ENCODE data around the gene ITGB4.
A peak's percentile ranks its signal among the peaks of the same experiment; 100 is the strongest.

ITGB4 gene

DNA sequence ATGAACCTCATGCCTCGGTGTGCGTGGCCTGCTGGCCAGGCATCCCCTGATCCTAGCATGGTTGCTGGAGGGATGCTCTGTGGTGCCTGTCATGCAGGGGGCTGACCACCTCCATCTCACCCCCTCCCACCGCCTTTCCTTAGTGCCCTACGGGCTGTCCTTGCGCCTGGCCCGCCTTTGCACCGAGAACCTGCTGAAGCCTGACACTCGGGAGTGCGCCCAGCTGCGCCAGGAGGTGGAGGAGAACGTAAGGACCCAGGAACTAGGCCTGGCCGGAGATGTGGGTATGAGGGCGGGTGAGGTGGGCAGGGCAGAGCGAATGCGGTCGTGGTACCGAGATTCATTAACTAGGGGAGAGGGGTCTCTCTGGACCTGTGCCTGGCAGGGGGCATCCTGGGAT is 19.0 kb downstream of the ITGB4 start:
- H3K27ac Mint-ChIP-seq (ENCODE audit: low read depth) = no peak overlapping the region
- no peak overlapping the region for H3K4me3 Mint-ChIP-seq
- no peaks in the 10 kb centered on the region for H3K36me3 Mint-ChIP-seq (ENCODE audit: insufficient read depth)
- ATAC-seq (replicated peaks; ENCODE audit: extremely low read depth, poor library complexity, severe bottlenecking) (no peak), DNase-seq (ENCODE audit: low spot score in 2 of 2) (no peak)
- no peaks in the 10 kb centered on the region for H3K9me3 Mint-ChIP-seq
- no peaks in the 10 kb centered on the region for H3K4me1 Mint-ChIP-seq
- H3K27me3 Mint-ChIP-seq = no peaks in the 10 kb centered on the region

DNA sequence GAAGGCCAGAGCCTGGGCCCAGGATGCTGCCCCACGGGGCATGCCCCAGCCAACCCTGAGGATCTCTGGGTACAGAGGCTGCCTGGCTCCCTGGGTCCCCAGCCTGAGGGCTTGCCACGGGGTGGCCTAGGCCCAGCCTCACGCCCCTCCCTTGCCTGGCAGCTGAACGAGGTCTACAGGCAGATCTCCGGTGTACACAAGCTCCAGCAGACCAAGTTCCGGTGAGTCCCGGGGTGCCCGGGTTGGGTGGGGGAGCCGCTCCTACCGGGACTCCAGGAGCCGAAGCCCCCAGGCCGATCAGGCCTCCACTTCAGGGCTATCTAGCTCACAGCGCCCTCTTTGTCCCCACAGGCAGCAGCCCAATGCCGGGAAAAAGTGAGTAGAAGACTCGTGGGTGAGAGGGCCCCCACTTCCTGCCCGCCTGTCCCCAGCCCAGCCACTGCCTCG is 19.4 kb downstream of the ITGB4 start:
- no peaks in the 10 kb centered on the region for H3K9me3 Mint-ChIP-seq
- H3K4me3 Mint-ChIP-seq = no peak overlapping the region
- H3K36me3 Mint-ChIP-seq (ENCODE audit: insufficient read depth) = no peaks in the 10 kb centered on the region
- DNase-seq (ENCODE audit: low spot score in 2 of 2) (no peak), ATAC-seq (replicated peaks; ENCODE audit: extremely low read depth, poor library complexity, severe bottlenecking) (no peak)
- H3K4me1 Mint-ChIP-seq = no peaks in the 10 kb centered on the region
- H3K27ac Mint-ChIP-seq (ENCODE audit: low read depth) = no peak overlapping the region
- H3K27me3 Mint-ChIP-seq = no peaks in the 10 kb centered on the region

DNA sequence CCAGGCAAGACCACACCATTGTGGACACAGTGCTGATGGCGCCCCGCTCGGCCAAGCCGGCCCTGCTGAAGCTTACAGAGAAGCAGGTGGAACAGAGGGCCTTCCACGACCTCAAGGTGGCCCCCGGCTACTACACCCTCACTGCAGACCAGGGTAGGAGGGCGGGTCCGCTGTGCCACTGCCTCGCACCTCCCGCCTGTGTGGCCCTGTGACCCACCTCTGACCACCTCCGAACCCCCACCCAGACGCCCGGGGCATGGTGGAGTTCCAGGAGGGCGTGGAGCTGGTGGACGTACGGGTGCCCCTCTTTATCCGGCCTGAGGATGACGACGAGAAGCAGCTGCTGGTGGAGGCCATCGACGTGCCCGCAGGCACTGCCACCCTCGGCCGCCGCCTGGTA is 21.1 kb downstream of the ITGB4 start:
- no peak overlapping the region for H3K27ac Mint-ChIP-seq (ENCODE audit: low read depth)
- H3K27me3 Mint-ChIP-seq = no peaks in the 10 kb centered on the region
- no peak for DNase-seq (ENCODE audit: low spot score in 2 of 2)
- H3K4me1 Mint-ChIP-seq = no peaks in the 10 kb centered on the region
- ATAC-seq (replicated peaks; ENCODE audit: extremely low read depth, poor library complexity, severe bottlenecking) = no peak
- no peak overlapping the region for H3K4me3 Mint-ChIP-seq
- H3K9me3 Mint-ChIP-seq = no peaks in the 10 kb centered on the region
- H3K36me3 Mint-ChIP-seq (ENCODE audit: insufficient read depth) = no peaks in the 10 kb centered on the region

DNA sequence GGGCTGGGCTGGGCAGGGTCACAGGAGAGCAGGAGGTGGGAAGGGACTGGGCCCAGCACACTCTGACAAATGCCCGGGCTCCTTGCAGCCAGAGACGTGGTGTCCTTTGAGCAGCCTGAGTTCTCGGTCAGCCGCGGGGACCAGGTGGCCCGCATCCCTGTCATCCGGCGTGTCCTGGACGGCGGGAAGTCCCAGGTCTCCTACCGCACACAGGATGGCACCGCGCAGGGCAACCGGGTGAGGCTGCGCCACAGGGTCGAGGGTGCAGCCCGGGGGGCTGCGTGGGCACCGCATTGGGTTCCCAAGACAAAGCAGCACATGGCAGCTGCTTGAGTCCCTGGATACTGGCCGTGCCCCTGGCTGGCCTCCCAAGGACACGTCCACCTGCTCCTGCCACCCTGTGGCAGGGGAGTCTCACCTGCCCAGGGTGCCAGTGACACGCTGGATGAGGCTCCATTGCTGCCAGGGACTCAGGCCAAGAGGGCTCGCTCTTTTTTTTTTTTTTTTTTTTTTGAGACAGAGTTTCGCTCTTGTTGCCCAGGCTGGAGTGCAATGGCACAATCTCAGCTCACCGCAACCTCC is 22.5 kb downstream of the ITGB4 start:
- no peaks in the 10 kb centered on the region for H3K9me3 Mint-ChIP-seq
- H3K4me1 Mint-ChIP-seq = peaks cover 5% of the 10 kb centered on the region
- no peak overlapping the region for H3K4me3 Mint-ChIP-seq
- peaks cover 1% of the 10 kb centered on the region for H3K36me3 Mint-ChIP-seq (ENCODE audit: insufficient read depth)
- H3K27me3 Mint-ChIP-seq = no peaks in the 10 kb centered on the region
- ATAC-seq (replicated peaks; ENCODE audit: extremely low read depth, poor library complexity, severe bottlenecking) = no peak
- no peak for DNase-seq (ENCODE audit: low spot score in 2 of 2)
- no peak overlapping the region for H3K27ac Mint-ChIP-seq (ENCODE audit: low read depth)

DNA sequence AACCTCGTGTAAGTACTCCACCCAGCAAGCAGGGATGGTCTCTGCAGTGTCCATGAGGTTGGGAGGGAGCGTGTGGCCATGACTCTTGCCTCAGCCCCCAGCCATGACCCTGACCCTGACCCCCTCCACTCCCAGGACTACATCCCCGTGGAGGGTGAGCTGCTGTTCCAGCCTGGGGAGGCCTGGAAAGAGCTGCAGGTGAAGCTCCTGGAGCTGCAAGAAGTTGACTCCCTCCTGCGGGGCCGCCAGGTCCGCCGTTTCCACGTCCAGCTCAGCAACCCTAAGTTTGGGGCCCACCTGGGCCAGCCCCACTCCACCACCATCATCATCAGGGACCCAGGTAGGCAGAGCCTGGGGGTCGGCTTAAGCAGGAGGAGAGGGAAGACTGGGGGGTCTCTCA is 27.4 kb downstream of the ITGB4 start:
- ATAC-seq (replicated peaks; ENCODE audit: extremely low read depth, poor library complexity, severe bottlenecking) (no peak), DNase-seq (ENCODE audit: low spot score in 2 of 2) (no peak)
- no peaks in the 10 kb centered on the region for H3K9me3 Mint-ChIP-seq
- peaks cover 4% of the 10 kb centered on the region for H3K36me3 Mint-ChIP-seq (ENCODE audit: insufficient read depth)
- H3K4me1 Mint-ChIP-seq = peaks cover 16% of the 10 kb centered on the region
- no peaks in the 10 kb centered on the region for H3K27me3 Mint-ChIP-seq
- H3K4me3 Mint-ChIP-seq = no peak overlapping the region
- no peak overlapping the region for H3K27ac Mint-ChIP-seq (ENCODE audit: low read depth)

DNA sequence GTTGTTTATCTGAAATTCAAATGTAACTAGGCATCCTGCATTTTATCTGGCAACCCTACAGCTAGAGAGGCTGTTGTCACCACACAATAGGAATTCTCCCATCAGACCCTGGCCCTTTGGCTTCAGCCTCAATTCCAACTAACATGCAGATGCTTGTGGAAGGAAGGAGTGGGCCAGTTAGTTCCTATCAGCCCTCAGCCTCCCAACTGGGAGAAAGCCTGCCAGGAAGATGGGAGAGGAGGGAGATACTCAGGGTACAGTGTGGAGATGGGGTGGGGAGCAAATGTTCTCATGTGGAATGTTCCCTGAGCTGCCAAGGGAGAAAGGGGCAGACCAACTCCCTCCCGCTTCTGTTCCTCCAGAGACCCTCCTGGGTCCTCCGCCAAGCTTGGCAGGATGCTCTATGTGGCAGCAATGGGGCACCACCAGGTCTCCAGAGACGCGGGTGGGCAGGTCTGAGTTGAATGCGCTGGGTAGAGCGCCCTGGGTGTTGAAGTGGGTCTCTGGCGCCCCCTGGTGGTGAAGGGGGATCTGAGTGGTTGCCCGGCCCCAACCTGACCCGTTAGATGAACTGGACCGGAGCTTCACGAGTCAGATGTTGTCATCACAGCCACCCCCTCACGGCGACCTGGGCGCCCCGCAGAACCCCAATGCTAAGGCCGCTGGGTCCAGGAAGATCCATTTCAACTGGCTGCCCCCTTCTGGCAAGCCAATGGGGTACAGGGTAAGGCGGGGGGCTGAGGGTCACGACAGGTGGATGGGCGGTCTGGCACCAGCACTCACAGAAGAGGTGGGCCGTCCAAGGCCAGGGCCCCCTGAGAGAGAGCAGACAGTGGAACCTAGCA is 28.5 kb downstream of the ITGB4 start:
- no peaks in the 10 kb centered on the region for H3K27me3 Mint-ChIP-seq
- ATAC-seq (replicated peaks; ENCODE audit: extremely low read depth, poor library complexity, severe bottlenecking) = peak; percentile 78
- peak; percentile 75 to 94 for DNase-seq (ENCODE audit: low spot score in 2 of 2)
- no peak overlapping the region for H3K4me3 Mint-ChIP-seq
- H3K9me3 Mint-ChIP-seq = no peaks in the 10 kb centered on the region
- H3K4me1 Mint-ChIP-seq = peaks cover 20% of the 10 kb centered on the region
- peaks cover 6% of the 10 kb centered on the region for H3K36me3 Mint-ChIP-seq (ENCODE audit: insufficient read depth)
- H3K27ac Mint-ChIP-seq (ENCODE audit: low read depth) = peak overlapping the region; percentile 76

DNA sequence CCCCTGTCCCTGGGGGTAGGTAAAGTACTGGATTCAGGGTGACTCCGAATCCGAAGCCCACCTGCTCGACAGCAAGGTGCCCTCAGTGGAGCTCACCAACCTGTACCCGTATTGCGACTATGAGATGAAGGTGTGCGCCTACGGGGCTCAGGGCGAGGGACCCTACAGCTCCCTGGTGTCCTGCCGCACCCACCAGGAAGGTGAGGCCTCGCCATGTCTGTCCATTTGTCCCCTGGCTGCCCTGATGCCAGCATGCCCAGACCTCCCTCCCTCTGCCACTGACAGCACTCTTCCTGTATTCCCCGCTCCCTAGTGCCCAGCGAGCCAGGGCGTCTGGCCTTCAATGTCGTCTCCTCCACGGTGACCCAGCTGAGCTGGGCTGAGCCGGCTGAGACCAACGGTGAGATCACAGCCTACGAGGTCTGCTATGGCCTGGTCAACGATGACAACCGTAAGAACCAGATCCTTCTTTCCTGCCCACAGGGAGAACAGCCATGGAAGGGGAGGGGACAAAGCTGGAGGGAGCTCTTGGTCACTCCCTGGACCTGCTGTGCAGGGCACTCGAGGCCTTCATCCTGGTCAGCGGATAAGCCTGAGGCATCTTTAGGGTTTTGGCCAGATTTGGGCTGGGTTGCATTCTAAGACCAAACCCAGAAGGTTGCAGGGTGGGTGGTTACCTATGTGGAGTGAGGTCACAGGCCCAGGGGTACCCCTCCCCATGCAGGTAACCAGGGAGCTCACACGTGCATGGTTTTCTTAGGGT is 29.6 kb downstream of the ITGB4 start:
- Mint-ChIP-seq H3K27me3 (no peaks in the 10 kb centered on the region), H3K4me3 (no peak overlapping the region), H3K27ac (ENCODE audit: low read depth) (no peak overlapping the region), H3K4me1 (peaks cover 24% of the 10 kb centered on the region), H3K36me3 (ENCODE audit: insufficient read depth) (peaks cover 6% of the 10 kb centered on the region), H3K9me3 (no peaks in the 10 kb centered on the region)
- DNase-seq (ENCODE audit: low spot score in 2 of 2) (no peak), ATAC-seq (replicated peaks; ENCODE audit: extremely low read depth, poor library complexity, severe bottlenecking) (no peak)

DNA sequence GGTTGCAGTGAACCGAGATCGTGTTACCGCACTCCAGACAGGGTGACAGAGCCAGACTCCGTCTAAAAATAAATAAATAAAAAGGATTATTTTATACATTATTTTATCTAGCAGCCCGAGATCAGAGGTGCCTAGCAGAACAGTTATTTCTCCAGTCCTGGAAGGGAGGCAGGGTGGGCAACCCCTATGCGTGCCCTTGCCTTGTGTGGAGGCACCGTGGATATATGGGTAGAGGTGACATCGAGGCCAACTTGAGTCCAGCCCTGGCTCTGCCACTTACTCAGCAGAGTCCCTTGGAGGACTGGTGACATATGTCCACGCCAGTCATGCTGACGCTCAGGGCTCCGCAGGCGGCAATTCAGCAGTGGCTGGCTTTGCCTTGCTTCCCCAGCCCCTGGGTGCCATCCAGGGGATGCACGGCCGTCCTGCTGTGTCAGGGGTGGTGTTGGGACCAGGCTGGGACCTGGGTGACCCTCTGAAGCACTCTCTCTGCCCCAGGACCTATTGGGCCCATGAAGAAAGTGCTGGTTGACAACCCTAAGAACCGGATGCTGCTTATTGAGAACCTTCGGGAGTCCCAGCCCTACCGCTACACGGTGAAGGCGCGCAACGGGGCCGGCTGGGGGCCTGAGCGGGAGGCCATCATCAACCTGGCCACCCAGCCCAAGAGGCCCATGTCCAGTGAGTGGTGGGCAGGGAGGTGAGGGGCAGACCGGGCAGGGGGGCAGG is 30.6 kb downstream of the ITGB4 start:
- Mint-ChIP-seq H3K27ac (ENCODE audit: low read depth) (no peak overlapping the region), H3K4me3 (no peak overlapping the region), H3K9me3 (no peaks in the 10 kb centered on the region), H3K4me1 (peaks cover 24% of the 10 kb centered on the region), H3K27me3 (no peaks in the 10 kb centered on the region), H3K36me3 (ENCODE audit: insufficient read depth) (peaks cover 6% of the 10 kb centered on the region)
- no peak for DNase-seq (ENCODE audit: low spot score in 2 of 2)
- no peak for ATAC-seq (replicated peaks; ENCODE audit: extremely low read depth, poor library complexity, severe bottlenecking)

DNA sequence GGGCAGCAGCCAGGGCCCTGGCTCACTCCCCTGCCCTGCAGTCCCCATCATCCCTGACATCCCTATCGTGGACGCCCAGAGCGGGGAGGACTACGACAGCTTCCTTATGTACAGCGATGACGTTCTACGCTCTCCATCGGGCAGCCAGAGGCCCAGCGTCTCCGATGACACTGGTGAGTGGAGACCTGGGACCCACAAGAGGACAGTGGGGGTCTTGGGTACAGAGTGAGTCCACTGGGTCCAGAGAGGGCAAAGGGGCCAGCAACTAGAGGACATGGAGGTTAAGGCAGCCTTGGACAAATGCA is 31.1 kb downstream of the ITGB4 start:
- Mint-ChIP-seq H3K9me3 (no peaks in the 10 kb centered on the region), H3K36me3 (ENCODE audit: insufficient read depth) (peaks cover 6% of the 10 kb centered on the region), H3K27ac (ENCODE audit: low read depth) (no peak overlapping the region), H3K4me1 (peaks cover 24% of the 10 kb centered on the region), H3K4me3 (peak overlapping the region; percentile 16), H3K27me3 (no peaks in the 10 kb centered on the region)
- DNase-seq (ENCODE audit: low spot score in 2 of 2) (no peak), ATAC-seq (replicated peaks; ENCODE audit: extremely low read depth, poor library complexity, severe bottlenecking) (no peak)

DNA sequence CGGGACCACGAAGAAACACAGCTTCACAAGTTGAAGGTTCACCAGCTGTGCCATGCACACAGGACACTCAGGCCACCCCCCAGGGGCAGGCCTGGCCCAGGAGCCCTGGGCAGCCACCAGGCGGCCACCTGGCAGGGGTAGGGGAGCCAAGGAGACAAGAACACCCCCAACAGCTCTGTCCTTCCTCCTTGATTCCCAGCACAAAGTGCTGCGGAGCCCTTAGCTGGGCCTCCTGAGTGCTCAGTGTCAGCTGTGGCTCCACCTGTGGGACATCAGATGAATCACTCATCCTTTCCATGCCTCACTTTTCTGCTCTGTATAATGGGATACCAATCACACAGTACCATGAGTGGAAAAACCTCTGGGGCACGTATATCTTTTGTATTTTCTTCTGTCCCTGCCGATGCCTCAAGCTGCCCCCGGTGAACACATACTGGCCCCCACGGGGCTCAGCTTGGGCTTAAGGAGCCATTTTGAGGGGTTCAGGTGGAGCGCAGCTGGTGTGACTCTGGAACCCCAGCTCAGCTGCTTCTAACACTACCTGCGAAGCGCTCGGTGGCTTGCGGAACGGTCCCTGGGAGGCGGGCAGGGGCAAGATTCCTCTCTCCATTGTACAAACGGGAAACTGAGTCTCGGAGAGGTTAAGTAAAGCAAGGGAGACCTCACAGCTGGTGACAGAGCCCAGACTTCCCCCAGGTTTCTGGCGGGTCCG is 31.7 kb downstream of the ITGB4 start:
- Mint-ChIP-seq H3K27ac (ENCODE audit: low read depth) (no peak overlapping the region), H3K4me3 (peak overlapping the region; percentile 67), H3K36me3 (ENCODE audit: insufficient read depth) (peaks cover 6% of the 10 kb centered on the region), H3K9me3 (no peaks in the 10 kb centered on the region), H3K4me1 (peaks cover 19% of the 10 kb centered on the region), H3K27me3 (no peaks in the 10 kb centered on the region)
- no peak for DNase-seq (ENCODE audit: low spot score in 2 of 2)
- no peak for ATAC-seq (replicated peaks; ENCODE audit: extremely low read depth, poor library complexity, severe bottlenecking)

DNA sequence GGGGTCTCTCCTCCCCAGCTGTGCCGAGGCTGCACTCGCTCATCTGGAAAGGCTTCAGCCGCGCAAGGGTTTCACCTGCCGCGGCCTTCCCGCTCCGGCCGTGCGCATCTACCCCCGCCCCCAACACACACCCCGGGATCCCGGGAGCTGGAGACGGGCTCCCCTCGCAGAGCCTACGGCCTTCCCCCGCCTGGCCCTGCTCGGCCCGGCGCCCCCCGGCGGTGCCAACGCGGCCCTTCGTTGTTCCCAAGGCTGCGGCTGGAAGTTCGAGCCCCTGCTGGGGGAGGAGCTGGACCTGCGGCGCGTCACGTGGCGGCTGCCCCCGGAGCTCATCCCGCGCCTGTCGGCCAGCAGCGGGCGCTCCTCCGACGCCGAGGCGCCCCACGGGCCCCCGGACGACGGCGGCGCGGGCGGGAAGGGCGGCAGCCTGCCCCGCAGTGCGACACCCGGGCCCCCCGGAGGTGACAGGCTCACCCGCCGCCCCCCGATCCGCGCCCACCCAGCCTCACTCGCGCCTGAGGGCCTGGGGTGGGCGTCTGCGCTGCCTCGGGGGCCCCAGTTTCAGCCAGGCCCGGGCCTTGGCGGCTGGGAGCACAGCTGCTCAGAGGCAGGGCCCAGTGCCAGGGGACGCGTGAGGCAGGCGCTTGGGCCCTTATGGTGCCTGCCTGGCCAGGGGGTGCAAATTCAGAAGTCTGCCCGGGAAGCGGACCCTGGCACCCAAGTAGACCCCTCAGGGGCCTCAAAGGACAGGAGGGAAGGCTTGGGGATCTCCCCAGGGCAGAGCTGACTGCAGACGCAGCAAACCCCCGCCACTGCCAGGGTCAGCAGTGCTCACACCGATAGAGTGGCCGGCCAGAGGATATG is 32.5 kb downstream of the ITGB4 start:
- DNase-seq (ENCODE audit: low spot score in 2 of 2) (peak; percentile 53 to 61), ATAC-seq (replicated peaks; ENCODE audit: extremely low read depth, poor library complexity, severe bottlenecking) (peak; percentile 84)
- Mint-ChIP-seq H3K27ac (ENCODE audit: low read depth) (no peak overlapping the region), H3K27me3 (no peaks in the 10 kb centered on the region), H3K4me3 (peak overlapping the region; percentile 67), H3K9me3 (no peaks in the 10 kb centered on the region), H3K4me1 (peaks cover 19% of the 10 kb centered on the region), H3K36me3 (ENCODE audit: insufficient read depth) (peaks cover 4% of the 10 kb centered on the region)
